GM12891 (cell line): ENCODE measurements around the gene IFT20.

Experiments used
- POLR2A ChIP-seq: IDR thresholded peaks from 2 replicates; pipeline ENCODE4 v1.6.1; 2011; ENCODE audit warnings: low read depth, low read length, control low read depth
- TAF1 ChIP-seq: IDR thresholded peaks from 2 replicates; pipeline ENCODE4 v1.6.1; 2011; ENCODE audit warnings: low read depth, low read length, control low read depth

DNA sequence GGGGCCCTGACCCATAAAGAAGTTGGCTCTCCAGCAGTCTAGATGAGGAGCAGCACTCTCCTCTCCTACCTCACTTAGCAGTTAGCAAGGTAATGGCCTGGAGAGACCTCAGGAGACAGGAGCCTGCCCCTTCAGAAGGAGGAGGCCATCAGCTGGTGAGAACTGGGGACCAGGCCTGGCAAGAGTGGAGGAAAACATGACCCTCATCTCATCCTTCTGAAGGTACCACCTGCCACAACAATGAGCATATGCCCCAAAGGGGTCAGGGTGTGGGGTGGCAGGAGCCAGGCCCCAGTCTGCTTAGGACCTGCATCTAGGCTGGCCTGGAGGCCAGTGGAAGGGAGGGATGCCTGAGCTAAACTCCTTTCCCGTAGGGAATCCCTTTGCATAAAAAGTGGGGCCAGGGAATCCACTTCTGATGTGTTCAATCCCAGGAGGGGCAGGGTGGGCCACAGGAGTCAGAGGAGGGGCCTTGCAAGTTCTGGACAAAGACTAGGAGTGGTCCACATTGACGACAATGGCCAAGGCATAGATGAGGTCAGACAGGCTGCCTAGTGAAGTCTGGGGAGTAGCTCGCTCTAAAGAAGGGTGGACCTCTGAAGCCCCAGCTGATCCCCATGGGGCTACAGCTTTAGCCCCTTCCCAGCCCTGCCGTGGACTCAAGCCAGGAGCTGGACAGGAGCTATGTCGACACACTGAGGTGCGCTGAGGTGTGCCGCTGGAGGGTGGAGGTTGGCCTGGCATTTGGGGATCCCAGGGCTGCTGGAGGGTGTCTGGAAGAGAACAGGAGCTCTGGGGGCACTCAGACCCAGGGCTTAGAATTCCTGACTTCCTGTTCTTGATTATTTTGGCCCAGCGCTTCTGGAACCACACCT lies 28.7 kb upstream of the IFT20 start:
- TF ChIP-seq TAF1 = no peak
- TF ChIP-seq POLR2A = no peak
